ENCODE results near the gene PTPRD.

The PTPRD gene

DNA sequence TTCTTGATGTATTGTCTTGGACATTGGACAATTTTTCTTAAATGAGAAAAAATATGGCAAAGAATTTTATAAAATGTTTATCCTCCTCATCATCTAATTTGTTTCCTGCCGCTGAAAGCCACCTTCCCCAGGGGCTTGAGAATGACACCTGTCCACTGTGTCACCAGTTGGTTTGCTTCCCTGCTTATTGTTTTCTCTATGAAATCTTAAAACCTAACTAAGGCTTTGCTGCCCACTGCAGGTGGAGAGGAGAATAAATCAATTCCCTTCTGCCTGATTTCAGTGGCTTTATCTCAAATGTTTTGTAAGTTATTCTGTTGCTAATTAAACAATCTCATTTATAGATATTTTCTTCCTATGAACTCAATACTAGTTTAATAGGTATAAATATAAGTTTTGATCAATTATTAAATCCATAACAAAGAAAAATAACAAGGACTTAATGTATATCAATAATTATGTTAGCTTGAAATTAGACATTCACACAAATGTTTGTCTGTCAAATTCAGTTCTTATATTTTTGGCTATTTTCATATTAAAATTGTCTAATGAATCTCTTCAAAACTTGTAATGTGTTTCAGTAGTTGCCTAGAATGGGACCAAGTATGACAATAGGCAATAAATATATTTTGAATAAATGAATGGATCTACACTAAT is 822.5 kb downstream of the PTPRD start:
- DNase-seq (ENCODE audit: low read depth, low spot score), result peak; percentile 39

DNA sequence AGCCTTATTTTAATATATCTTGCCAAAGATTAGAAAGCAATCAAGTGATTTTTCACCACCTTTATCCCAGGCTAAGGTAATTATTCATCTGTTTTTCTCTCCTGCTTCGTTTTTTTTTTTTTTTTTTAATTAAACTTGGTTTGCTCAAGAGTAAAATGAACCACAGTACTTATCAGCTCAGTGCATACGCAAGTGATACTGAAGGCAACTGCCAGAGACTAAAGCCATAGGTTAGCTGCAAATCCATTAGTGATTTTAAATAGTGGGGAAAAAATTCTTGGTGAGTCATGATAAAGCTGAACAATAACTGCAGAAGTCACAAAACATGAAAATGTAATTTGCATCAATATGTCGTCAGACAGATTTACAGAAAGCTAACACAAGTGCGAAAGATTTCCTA is 829.1 kb downstream of the PTPRD start:
- no peak for DNase-seq (ENCODE audit: low read depth, low spot score)
- no peaks in the 10 kb centered on the region for H3K36me3 ChIP-seq (ENCODE audit: insufficient read depth, insufficient read length, low read length)
- H3K9ac ChIP-seq (ENCODE audit: insufficient read length, low read depth), result no peak overlapping the region
- no peaks in the 10 kb centered on the region for H3K27me3 ChIP-seq (ENCODE audit: insufficient read depth, insufficient read length)
- H3K9me3 ChIP-seq (ENCODE audit: insufficient read depth, low read length), result no peaks in the 10 kb centered on the region
- TF ChIP-seq YY1 (IDR thresholded peaks at IDR 0.05; ENCODE audit: insufficient read depth, insufficient read length), result no peak
- TF ChIP-seq SUZ12 (IDR thresholded peaks at IDR 0.05; ENCODE audit: extremely low read depth, insufficient read depth, insufficient read length), result no peak
- TF ChIP-seq ZNF274 (IDR thresholded peaks at IDR 0.05; ENCODE audit: low read depth, low read length), result no peak
- H3K4me1 ChIP-seq (ENCODE audit: insufficient read depth, insufficient read length), result no peaks in the 10 kb centered on the region
- H3K4me3 ChIP-seq (ENCODE audit: insufficient read length, low read depth), result no peak overlapping the region

More for the DNA sequence above, 822.5 kb downstream of the PTPRD start:
- Histone ChIP-seq H3K36me3 (ENCODE audit: insufficient read depth, insufficient read length, low read length) (no peaks in the 10 kb centered on the region), H3K9ac (ENCODE audit: insufficient read length, low read depth) (no peak overlapping the region), H3K9me3 (ENCODE audit: insufficient read depth, low read length) (no peaks in the 10 kb centered on the region), H3K4me3 (ENCODE audit: insufficient read length, low read depth) (no peak overlapping the region), H3K4me1 (ENCODE audit: insufficient read depth, insufficient read length) (no peaks in the 10 kb centered on the region), H3K27me3 (ENCODE audit: insufficient read depth, insufficient read length) (no peaks in the 10 kb centered on the region)
- no peak for TF ChIP-seq YY1 (IDR thresholded peaks at IDR 0.05; ENCODE audit: insufficient read depth, insufficient read length)
- no peak for TF ChIP-seq ZNF274 (IDR thresholded peaks at IDR 0.05; ENCODE audit: low read depth, low read length)
- TF ChIP-seq SUZ12 (IDR thresholded peaks at IDR 0.05; ENCODE audit: extremely low read depth, insufficient read depth, insufficient read length), result no peak

DNA sequence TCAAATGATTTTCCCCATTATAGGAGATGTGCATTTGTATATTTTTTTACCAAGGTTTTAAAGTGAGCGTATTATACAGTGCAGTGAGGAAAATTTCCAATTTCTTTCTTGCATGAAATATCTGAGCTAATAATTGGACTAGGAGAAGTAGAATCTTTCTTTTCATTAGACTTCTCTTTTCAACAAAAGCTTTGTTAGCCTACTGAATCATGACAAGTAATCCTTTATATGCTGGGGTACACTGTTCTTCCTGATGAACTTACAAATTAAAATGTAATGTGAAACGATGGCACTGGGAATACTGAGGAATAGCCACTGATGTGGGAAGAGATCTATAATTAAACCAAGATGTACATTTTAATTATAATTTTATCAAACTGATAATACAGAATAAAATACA is 829.6 kb downstream of the PTPRD start:
- no peaks in the 10 kb centered on the region for H3K36me3 ChIP-seq (ENCODE audit: insufficient read depth, insufficient read length, low read length)
- no peak overlapping the region for H3K9ac ChIP-seq (ENCODE audit: insufficient read length, low read depth)
- no peaks in the 10 kb centered on the region for H3K27me3 ChIP-seq (ENCODE audit: insufficient read depth, insufficient read length)
- no peaks in the 10 kb centered on the region for H3K9me3 ChIP-seq (ENCODE audit: insufficient read depth, low read length)
- H3K4me1 ChIP-seq (ENCODE audit: insufficient read depth, insufficient read length), result no peaks in the 10 kb centered on the region
- DNase-seq (ENCODE audit: low read depth, low spot score), result no peak
- no peak for TF ChIP-seq ZNF274 (IDR thresholded peaks at IDR 0.05; ENCODE audit: low read depth, low read length)
- TF ChIP-seq YY1 (IDR thresholded peaks at IDR 0.05; ENCODE audit: insufficient read depth, insufficient read length), result no peak
- TF ChIP-seq SUZ12 (IDR thresholded peaks at IDR 0.05; ENCODE audit: extremely low read depth, insufficient read depth, insufficient read length), result no peak
- H3K4me3 ChIP-seq (ENCODE audit: insufficient read length, low read depth), result no peak overlapping the region

DNA sequence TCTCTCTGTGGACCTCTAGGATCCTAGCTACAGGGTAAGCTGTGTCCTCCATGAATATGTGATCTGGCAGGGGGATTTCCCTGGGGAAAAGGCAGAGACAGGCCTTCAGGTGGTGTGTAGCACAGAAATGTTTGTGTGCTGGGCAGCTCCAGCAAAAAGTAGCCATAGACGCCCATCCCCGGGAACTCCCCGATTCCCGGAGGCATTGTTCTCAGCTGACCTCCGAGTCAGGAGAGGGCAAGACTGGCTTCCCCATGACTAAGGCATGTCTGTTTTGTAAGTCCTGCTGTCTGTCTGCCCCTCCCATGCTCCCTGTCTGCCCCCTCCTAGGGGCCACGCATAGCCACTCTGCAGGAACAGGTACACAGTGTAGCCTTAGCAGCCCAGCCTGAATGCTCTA is 834.5 kb downstream of the PTPRD start:
- Histone ChIP-seq H3K9me3 (ENCODE audit: insufficient read depth, low read length) (no peaks in the 10 kb centered on the region), H3K36me3 (ENCODE audit: insufficient read depth, insufficient read length, low read length) (no peaks in the 10 kb centered on the region), H3K4me1 (ENCODE audit: insufficient read depth, insufficient read length) (no peaks in the 10 kb centered on the region), H3K27me3 (ENCODE audit: insufficient read depth, insufficient read length) (no peaks in the 10 kb centered on the region), H3K4me3 (ENCODE audit: insufficient read length, low read depth) (no peak overlapping the region), H3K9ac (ENCODE audit: insufficient read length, low read depth) (no peak overlapping the region)
- DNase-seq (ENCODE audit: low read depth, low spot score), result no peak
- TF ChIP-seq ZNF274 (IDR thresholded peaks at IDR 0.05; ENCODE audit: low read depth, low read length), result no peak
- no peak for TF ChIP-seq YY1 (IDR thresholded peaks at IDR 0.05; ENCODE audit: insufficient read depth, insufficient read length)
- no peak for TF ChIP-seq SUZ12 (IDR thresholded peaks at IDR 0.05; ENCODE audit: extremely low read depth, insufficient read depth, insufficient read length)

DNA sequence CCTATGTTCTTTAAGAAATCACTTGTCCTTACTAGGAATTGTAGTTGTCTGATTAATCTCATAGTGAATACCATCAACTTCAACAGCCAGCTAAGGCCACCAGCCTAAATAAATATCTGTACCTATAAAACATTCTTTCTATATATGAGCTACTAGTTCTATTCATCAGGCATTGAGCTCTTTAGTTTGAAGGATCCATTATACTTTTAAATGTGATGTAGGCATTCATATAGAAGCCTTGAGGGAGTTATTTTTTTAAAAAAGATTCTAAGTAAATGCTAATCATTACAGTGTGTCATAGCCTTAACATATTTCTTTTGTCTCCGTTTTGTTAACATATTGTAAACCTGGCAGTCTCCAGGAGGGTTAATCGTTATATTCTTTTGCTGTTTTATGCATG is 838.3 kb downstream of the PTPRD start:
- Histone ChIP-seq H3K9ac (ENCODE audit: insufficient read length, low read depth) (no peak overlapping the region), H3K36me3 (ENCODE audit: insufficient read depth, insufficient read length, low read length) (no peaks in the 10 kb centered on the region), H3K9me3 (ENCODE audit: insufficient read depth, low read length) (no peaks in the 10 kb centered on the region), H3K27me3 (ENCODE audit: insufficient read depth, insufficient read length) (no peaks in the 10 kb centered on the region), H3K4me1 (ENCODE audit: insufficient read depth, insufficient read length) (no peaks in the 10 kb centered on the region), H3K4me3 (ENCODE audit: insufficient read length, low read depth) (no peak overlapping the region)
- no peak for DNase-seq (ENCODE audit: low read depth, low spot score)
- TF ChIP-seq YY1 (IDR thresholded peaks at IDR 0.05; ENCODE audit: insufficient read depth, insufficient read length), result no peak
- no peak for TF ChIP-seq SUZ12 (IDR thresholded peaks at IDR 0.05; ENCODE audit: extremely low read depth, insufficient read depth, insufficient read length)

DNA sequence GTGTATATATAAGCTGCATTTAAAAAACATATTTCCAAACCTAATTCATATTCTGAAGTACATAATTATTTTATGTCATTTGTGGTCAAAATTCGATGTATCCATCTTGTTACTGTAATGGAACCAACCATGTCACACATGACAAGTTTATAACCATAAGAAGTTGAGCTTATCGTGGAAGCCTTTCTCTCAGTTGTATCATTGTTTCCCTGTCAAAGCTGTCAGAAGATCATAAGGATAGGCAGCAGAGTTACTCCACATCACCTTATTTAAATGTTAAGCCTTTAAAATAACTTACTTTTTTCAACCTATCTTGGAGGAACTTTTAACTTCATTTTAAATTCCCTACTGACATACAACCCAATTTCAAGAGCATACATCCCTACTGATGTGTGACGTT is 841.5 kb downstream of the PTPRD start:
- no peaks in the 10 kb centered on the region for H3K27me3 ChIP-seq (ENCODE audit: insufficient read depth, insufficient read length)
- DNase-seq (ENCODE audit: low read depth, low spot score), result no peak
- TF ChIP-seq SUZ12 (IDR thresholded peaks at IDR 0.05; ENCODE audit: extremely low read depth, insufficient read depth, insufficient read length), result no peak
- TF ChIP-seq YY1 (IDR thresholded peaks at IDR 0.05; ENCODE audit: insufficient read depth, insufficient read length), result no peak
- TF ChIP-seq ZNF274 (IDR thresholded peaks at IDR 0.05; ENCODE audit: low read depth, low read length), result no peak
- no peaks in the 10 kb centered on the region for H3K36me3 ChIP-seq (ENCODE audit: insufficient read depth, insufficient read length, low read length)
- no peak overlapping the region for H3K9ac ChIP-seq (ENCODE audit: insufficient read length, low read depth)
- no peaks in the 10 kb centered on the region for H3K9me3 ChIP-seq (ENCODE audit: insufficient read depth, low read length)
- no peak overlapping the region for H3K4me3 ChIP-seq (ENCODE audit: insufficient read length, low read depth)
- H3K4me1 ChIP-seq (ENCODE audit: insufficient read depth, insufficient read length), result no peaks in the 10 kb centered on the region

DNA sequence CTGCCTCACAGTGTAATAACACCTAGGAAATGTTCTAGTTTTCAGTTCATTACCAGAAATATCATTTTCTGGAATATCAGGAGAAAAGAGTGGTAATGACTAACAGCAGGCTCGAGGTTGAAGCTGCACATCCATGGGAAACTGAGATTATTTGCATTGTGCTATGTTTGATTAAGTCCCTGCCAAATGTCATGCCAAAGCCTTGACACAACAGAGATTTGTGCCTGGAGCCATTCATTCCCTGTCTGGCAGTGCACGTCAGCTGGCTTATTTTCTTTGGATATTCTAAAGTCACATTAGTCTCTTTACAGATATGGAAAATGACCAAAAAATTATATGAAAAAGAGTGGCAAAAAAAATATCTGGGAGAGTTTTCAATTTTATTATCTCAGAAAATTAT is 848.0 kb downstream of the PTPRD start:
- Histone ChIP-seq H3K27me3 (ENCODE audit: insufficient read depth, insufficient read length) (no peaks in the 10 kb centered on the region), H3K4me3 (ENCODE audit: insufficient read length, low read depth) (no peak overlapping the region), H3K9me3 (ENCODE audit: insufficient read depth, low read length) (no peaks in the 10 kb centered on the region), H3K36me3 (ENCODE audit: insufficient read depth, insufficient read length, low read length) (no peaks in the 10 kb centered on the region), H3K4me1 (ENCODE audit: insufficient read depth, insufficient read length) (no peaks in the 10 kb centered on the region), H3K9ac (ENCODE audit: insufficient read length, low read depth) (no peak overlapping the region)
- DNase-seq (ENCODE audit: low read depth, low spot score), result no peak
- TF ChIP-seq SUZ12 (IDR thresholded peaks at IDR 0.05; ENCODE audit: extremely low read depth, insufficient read depth, insufficient read length) (no peak), YY1 (IDR thresholded peaks at IDR 0.05; ENCODE audit: insufficient read depth, insufficient read length) (no peak), ZNF274 (IDR thresholded peaks at IDR 0.05; ENCODE audit: low read depth, low read length) (no peak)
